HL-60 (cell line): ENCODE results near the gene MEIS1.

Experiments used
- CTCF ChIP-seq: IDR thresholded peaks from one replicate; pipeline ENCODE4 v1.5.1; 2011; ENCODE audit warnings: low read length, control low read depth, inconsistent platforms; ENCODE audit not compliant: insufficient read depth
- SPI1 ChIP-seq: IDR thresholded peaks from 2 replicates; pipeline ENCODE4 v1.6.1; 2012; ENCODE audit warnings: low read depth, mild to moderate bottlenecking, borderline replicate concordance

DNA sequence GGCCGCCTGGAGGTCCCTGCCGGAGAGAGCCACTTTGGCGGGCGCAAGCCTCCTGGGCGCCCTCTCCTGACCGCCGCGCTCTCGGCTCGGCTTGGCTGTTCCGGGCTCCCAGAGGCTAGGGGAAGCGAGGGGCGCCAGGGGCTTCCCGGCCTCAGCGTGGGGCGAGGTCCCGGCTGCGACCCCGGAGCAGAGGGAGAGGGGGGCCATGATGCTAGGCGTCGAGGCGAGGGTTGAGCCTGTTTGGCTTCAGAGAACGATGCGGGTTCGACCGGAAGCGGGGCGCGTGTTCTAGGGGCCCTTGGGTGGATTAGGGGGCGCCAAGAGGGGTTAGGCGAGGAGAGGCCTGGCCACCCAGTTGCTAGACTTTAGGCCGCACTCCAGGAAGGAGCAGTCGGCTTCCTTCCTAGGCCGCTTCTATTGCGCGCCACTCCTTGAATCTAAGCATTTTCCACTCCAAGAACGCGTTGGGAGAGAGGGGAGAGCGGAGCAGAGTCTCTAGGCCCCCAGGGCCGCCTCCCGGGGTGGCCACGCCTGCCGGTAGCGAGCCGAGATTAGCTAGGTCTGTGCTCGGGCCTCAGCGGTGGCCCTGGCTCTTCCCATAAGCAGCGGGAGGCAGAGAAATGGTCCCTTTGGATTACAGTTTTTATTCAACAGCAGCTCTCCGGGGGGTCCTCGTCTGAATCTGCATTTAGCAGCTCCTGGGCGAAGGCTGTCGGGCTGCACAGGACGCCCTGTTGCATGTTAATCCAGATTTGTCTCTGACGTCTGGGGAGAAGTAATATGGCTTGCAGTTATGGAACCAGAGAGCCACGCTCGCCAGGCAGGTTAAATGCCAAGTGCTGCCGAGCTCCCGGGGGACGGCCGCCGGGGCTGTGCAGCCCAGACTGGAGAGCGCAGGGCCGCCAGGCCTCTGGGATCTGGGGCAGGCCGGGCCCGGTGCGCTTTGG is 11.3 kb downstream of the MEIS1 start:
- TF ChIP-seq SPI1 (no peak), CTCF (no peak)
